ENCODE measurements around the gene KAT2A.
"Not testable (repeated sequence)": the region's sequence is repeated elsewhere in the genome, so short reads cannot be mapped to it uniquely, and the experiment has no call there.

Gene KAT2A

GRCh38 chr17:42120770-42121769 lies at the start of gene KAT2A:
Gene KAT2A, minus strand, starts transcription at chr17:42121367. Its CDS starts 63 bp downstream, at chr17:42121304.
- DNase-seq, result peak; percentile 27 to 52

- DNase-seq, result no peak
Measured at GRCh38 chr17:42169351-42169750, 48.2 kb upstream of the KAT2A start.

GRCh38 chr17:42167807-42168206 lies 46.6 kb upstream of the KAT2A start:
- DNase-seq, result no peak

GRCh38 chr17:42166196-42166763 lies 45.1 kb upstream of the KAT2A start:
- no peak for DNase-seq

GRCh38 chr17:42165751-42166150 lies 44.6 kb upstream of the KAT2A start:
- DNase-seq, result no peak

GRCh38 chr17:42163696-42164407 lies 42.7 kb upstream of the KAT2A start:
- no peak for DNase-seq

- DNase-seq, result no peak
Measured at GRCh38 chr17:42163113-42163512, 41.9 kb upstream of the KAT2A start.

GRCh38 chr17:42160531-42160910 lies 39.4 kb upstream of the KAT2A start:
- no peak for DNase-seq

- no peak for DNase-seq
Measured at GRCh38 chr17:42159796-42160530, 38.8 kb upstream of the KAT2A start.

- DNase-seq, result no peak
Measured at GRCh38 chr17:42155614-42156045, 34.5 kb upstream of the KAT2A start.

GRCh38 chr17:42153919-42154742 lies 33.0 kb upstream of the KAT2A start:
- peak in 1 of 2 donors; percentile 52 for DNase-seq

GRCh38 chr17:42146911-42147607 lies 25.9 kb upstream of the KAT2A start:
- DNase-seq, result no peak

GRCh38 chr17:42143138-42143537 lies 22.0 kb upstream of the KAT2A start:
- not testable (repeated sequence) for DNase-seq

GRCh38 chr17:42142371-42142896 lies 21.3 kb upstream of the KAT2A start:
- DNase-seq, result no peak

GRCh38 chr17:42141382-42141781 lies 20.2 kb upstream of the KAT2A start:
- no peak for DNase-seq

- DNase-seq, result not testable (repeated sequence)
Measured at GRCh38 chr17:42140690-42141089, 19.5 kb upstream of the KAT2A start.

- no peak for DNase-seq
Measured at GRCh38 chr17:42138749-42139492, 17.8 kb upstream of the KAT2A start.

GRCh38 chr17:42136654-42137051 lies 15.5 kb upstream of the KAT2A start:
- no peak for DNase-seq

GRCh38 chr17:42135664-42136653 lies 14.8 kb upstream of the KAT2A start:
- DNase-seq, result peak; percentile 9 to 13

Measured in bone marrow (tissue), 2 donors.